22Rv1 (cell line): ENCODE measurements around the gene DMBX1.

Experiments
- CTCF ChIP-seq: fragments of 450-650 bp; IDR thresholded peaks from 2 replicates; pipeline ENCODE4 v1.5.1; 2017; ENCODE audit warnings: mild to moderate bottlenecking
- ZFX ChIP-seq: fragments of 450-650 bp; IDR thresholded peaks from 2 replicates; pipeline ENCODE4 v1.6.1; 2017; ENCODE audit warnings: antibody characterized with exemption, borderline replicate concordance

- TF ChIP-seq ZFX (no peak), CTCF (no peak)
Measured at GRCh38 chr1:46490656-46491442, 1.2 kb downstream of the DMBX1 start.
